ENCODE data around the gene CALCA.

GRCh38 chr11:14932447-14932846 is 39.7 kb downstream of the CALCA start:
- TF ChIP-seq CTCF (IDR thresholded peaks at IDR 0.05; ENCODE audit: low read depth, low read length): no peak
- no peak for TF ChIP-seq EZH2phosphoT487 (IDR thresholded peaks at IDR 0.05; ENCODE audit: low read depth)
